ENCODE measurements around the gene LGALS1.
A peak's percentile ranks its signal among the peaks of the same experiment; 100 is the strongest.
"Not testable (repeated sequence)": the region's sequence is repeated elsewhere in the genome, so short reads cannot be mapped to it uniquely, and the experiment has no call there.

Gene LGALS1

GRCh38 chr22:37690407-37690806, 15.0 kb downstream of the LGALS1 start:
- DNase-seq (ENCODE audit: low read depth) = no peak

GRCh38 chr22:37690901-37691504, 15.6 kb downstream of the LGALS1 start:
- no peak for DNase-seq (ENCODE audit: low read depth)

GRCh38 chr22:37692627-37693285, 17.3 kb downstream of the LGALS1 start:
- no peak for DNase-seq (ENCODE audit: low read depth)

- DNase-seq (ENCODE audit: low read depth) = not testable (repeated sequence)
Measured at GRCh38 chr22:37694131-37694530, 18.7 kb downstream of the LGALS1 start.

- DNase-seq (ENCODE audit: low read depth) = not testable (repeated sequence)
Measured at GRCh38 chr22:37696260-37696656, 20.8 kb downstream of the LGALS1 start.

GRCh38 chr22:37696657-37697537, 21.5 kb downstream of the LGALS1 start, which contains the start of gene TRIOBP:
Gene TRIOBP (plus strand): TSS chr22:37697048. CDS start chr22:37701366, 4,318 bp downstream.
- peak; percentile 78 for DNase-seq (ENCODE audit: low read depth)

- DNase-seq (ENCODE audit: low read depth) = no peak
Measured at GRCh38 chr22:37697538-37697835, 22.1 kb downstream of the LGALS1 start.

GRCh38 chr22:37701141-37701786, 25.8 kb downstream of the LGALS1 start:
- DNase-seq (ENCODE audit: low read depth) = no peak

- no peak for DNase-seq (ENCODE audit: low read depth)
Measured at GRCh38 chr22:37703906-37704305, 28.5 kb downstream of the LGALS1 start.

- no peak for DNase-seq (ENCODE audit: low read depth)
Measured at GRCh38 chr22:37704645-37705044, 29.2 kb downstream of the LGALS1 start.

- DNase-seq (ENCODE audit: low read depth) = no peak
Measured at GRCh38 chr22:37705205-37705604, 29.8 kb downstream of the LGALS1 start.

GRCh38 chr22:37708580-37709444, 33.4 kb downstream of the LGALS1 start:
- no peak for DNase-seq (ENCODE audit: low read depth)

GRCh38 chr22:37709445-37709765, 34.0 kb downstream of the LGALS1 start:
- no peak for DNase-seq (ENCODE audit: low read depth)

GRCh38 chr22:37710675-37711074, 35.2 kb downstream of the LGALS1 start:
- no peak for DNase-seq (ENCODE audit: low read depth)

- DNase-seq (ENCODE audit: low read depth) = no peak
Measured at GRCh38 chr22:37711490-37711889, 36.1 kb downstream of the LGALS1 start.

GRCh38 chr22:37713761-37714160, 38.3 kb downstream of the LGALS1 start:
- DNase-seq (ENCODE audit: low read depth) = no peak

GRCh38 chr22:37714634-37715033, 39.2 kb downstream of the LGALS1 start:
- DNase-seq (ENCODE audit: low read depth) = no peak

GRCh38 chr22:37715760-37716159, 40.3 kb downstream of the LGALS1 start:
- DNase-seq (ENCODE audit: low read depth) = no peak

GRCh38 chr22:37716708-37717107, 41.3 kb downstream of the LGALS1 start:
- peak; percentile 71 for DNase-seq (ENCODE audit: low read depth)

GRCh38 chr22:37717235-37717634, 41.8 kb downstream of the LGALS1 start:
- DNase-seq (ENCODE audit: low read depth) = not testable (repeated sequence)

- not testable (repeated sequence) for DNase-seq (ENCODE audit: low read depth)
Measured at GRCh38 chr22:37717746-37718305, 42.4 kb downstream of the LGALS1 start.
